IPS DF 6.9 (cell line): ENCODE data around the gene SLC5A9.

Experiments used
- DNase-seq: peaks from one replicate; pipeline ENCODE4 v3.0.0-alpha.2; 2013; ENCODE audit warnings: low read depth, low spot score
- H3K27ac ChIP-seq: one replicate; pipeline ENCODE4 v1.5.1; 2013; ENCODE audit warnings: low read length, control low read depth
- H3K27me3 ChIP-seq: 2 replicates; pipeline ENCODE4 v1.6.1; 2013; ENCODE audit warnings: mild to moderate bottlenecking, low read length; ENCODE audit not compliant: control insufficient read depth, insufficient read depth
- H3K36me3 ChIP-seq: 2 replicates; pipeline ENCODE4 v1.6.1; 2013; ENCODE audit warnings: low read length; ENCODE audit not compliant: control insufficient read depth, insufficient read depth
- H3K4me1 ChIP-seq: 2 replicates; pipeline ENCODE4 v1.6.1; 2013; ENCODE audit warnings: low read length; ENCODE audit not compliant: control insufficient read depth, insufficient read depth
- H3K4me3 ChIP-seq: 2 replicates; pipeline ENCODE4 v1.5.1; 2013; ENCODE audit warnings: mild to moderate bottlenecking, low read length
- H3K9me3 ChIP-seq: 2 replicates; pipeline ENCODE4 v1.6.1; 2013; ENCODE audit warnings: low read length, inconsistent platforms; ENCODE audit not compliant: control insufficient read depth, insufficient read depth
- WGBS: extraction: QIAGEN DNeasy Blood & Tissue Kit; methylation state at CpG from one replicate; pipeline ENCODE4 v1.1.7; 2013; ENCODE audit warnings: mixed read lengths, missing lambda C conversion rate; ENCODE audit not compliant: insufficient read length, insufficient coverage; 5-methylcytosine and 5-hydroxymethylcytosine counted together

Gene SLC5A9

DNA sequence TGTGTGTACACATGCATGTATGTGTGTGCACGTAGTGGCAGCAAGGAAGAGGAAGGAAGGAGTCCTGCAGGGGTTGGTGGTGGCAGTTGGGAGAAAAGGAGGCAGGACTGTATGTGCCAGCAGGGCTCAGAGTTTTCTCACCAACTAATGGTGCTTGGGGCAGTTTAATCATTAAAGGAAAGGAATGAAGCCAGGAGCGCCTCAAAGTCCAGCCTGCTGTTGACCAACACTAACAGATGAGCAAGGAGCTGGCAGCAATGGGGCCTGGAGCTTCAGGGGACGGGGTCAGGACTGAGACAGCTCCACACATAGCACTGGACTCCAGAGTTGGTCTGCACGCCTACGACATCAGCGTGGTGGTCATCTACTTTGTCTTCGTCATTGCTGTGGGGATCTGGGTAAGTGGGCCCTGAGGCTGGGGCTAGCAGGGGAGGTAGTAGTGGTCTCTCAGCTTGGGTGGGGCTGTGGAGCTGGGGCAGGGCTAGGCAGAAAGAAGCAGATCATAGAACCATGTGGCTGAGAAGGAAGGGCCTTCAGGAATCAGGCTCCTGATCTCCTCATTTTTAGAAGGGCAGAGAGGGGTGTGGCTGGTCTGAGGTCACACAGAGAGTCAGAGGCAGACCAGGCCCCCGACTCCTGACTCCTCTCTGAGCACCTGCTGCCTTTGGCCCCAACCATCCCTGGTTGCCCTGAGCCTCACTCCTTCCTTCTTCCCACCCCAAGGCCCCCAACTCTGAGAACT is at the start of gene SLC5A9:
TSS of gene SLC5A9 (plus strand) at position 216 of the 742 bp plus-strand sequence. CDS start at position 237, 21 bp downstream.
- no peak for DNase-seq
- no peaks in the 10 kb centered on the region for H3K36me3 ChIP-seq
- no peak within 1 kb of the TSS for H3K4me3 ChIP-seq
- no CpG with 5 or more reads among the region's 8 CpGs for WGBS
- H3K27me3 ChIP-seq, result no peaks in the 10 kb centered on the region
- no peaks in the 10 kb centered on the region for H3K9me3 ChIP-seq
- no peaks in the 10 kb centered on the region; the same call in 1 of the 2 replicates for H3K4me1 ChIP-seq
- no peak within 1 kb of the TSS for H3K27ac ChIP-seq

DNA sequence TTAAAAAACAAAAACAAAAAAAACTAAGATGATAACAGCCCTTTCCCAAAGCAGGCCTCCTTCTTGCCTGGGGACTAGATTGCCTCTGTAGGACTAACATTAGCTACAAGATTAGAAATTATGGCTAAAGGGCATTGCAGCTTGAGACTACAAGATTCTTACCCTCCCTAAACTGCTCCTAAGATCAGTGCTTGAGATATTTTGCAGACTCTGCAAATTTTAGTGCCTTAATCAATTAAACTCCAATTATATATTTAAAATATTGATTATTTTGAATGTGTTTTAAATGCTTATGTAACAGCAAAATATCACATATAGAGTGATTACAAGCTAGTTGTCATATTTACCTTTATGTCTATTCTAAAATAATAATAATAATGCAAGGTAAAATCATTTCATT is 47.4 kb upstream of the SLC5A9 start:
- DNase-seq, result no peak
- Histone ChIP-seq H3K27me3 (no peaks in the 10 kb centered on the region), H3K4me3 (no peak overlapping the region), H3K9me3 (no peaks in the 10 kb centered on the region), H3K4me1 (no peaks in the 10 kb centered on the region), H3K27ac (no peak overlapping the region), H3K36me3 (no peaks in the 10 kb centered on the region)

DNA sequence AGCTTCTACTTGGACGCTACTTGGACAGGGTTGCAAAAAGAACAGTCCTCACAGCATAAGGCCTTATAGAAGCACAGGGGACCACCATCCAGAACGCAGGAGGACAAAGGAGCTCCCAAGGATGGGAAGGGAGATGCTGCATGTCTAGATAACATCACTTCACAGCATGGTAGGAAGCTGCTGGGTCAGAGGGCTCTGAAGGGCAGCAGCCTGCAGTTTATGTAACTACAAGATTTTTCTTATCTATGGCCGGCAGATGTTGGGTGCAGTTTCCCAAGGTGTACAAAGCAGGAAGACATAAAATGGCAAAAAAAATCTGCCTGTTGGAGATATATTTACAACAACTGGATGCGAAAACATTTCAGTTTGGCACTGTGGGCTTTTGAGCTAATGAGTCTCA is 45.3 kb upstream of the SLC5A9 start:
- DNase-seq, result no peak
- Histone ChIP-seq H3K4me3 (no peak overlapping the region), H3K27me3 (no peaks in the 10 kb centered on the region), H3K36me3 (no peaks in the 10 kb centered on the region), H3K4me1 (no peaks in the 10 kb centered on the region), H3K9me3 (no peaks in the 10 kb centered on the region), H3K27ac (no peak overlapping the region)
- WGBS, result no CpG with 5 or more reads among the region's 4 CpGs

DNA sequence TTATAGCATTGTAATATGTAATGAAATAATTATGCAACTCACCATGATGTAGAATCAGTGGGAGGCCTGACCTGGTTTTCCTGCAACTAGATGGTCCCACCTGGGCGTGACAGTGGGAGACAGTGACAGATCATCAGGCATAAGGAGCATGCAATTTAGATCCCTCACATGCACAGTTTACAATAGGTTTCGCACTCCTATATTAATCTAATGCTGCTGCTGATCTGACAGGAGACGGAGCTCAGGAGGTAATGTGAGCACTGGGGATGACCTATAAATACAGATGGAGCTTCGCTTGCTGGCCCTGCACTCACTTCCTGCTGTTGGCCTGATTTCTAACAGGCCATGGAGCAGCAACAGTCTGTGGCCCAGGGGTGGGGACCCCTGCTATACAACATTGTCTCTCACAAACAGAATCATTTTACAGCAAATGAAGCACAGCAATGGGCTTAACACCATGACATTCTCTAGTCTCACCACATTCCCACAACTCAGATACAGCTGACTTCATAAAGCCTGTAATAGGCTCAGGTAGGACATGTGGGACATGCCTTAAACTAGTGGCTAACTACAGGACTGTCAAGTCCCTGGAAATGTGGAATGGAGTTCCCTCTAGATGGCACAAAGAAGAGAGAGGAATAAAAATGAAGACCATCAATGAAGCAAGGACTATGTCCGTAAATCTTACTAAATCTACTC is 40.7 kb upstream of the SLC5A9 start:
- Histone ChIP-seq H3K9me3 (no peaks in the 10 kb centered on the region; the same call in 1 of the 2 replicates), H3K27me3 (no peaks in the 10 kb centered on the region), H3K4me1 (no peaks in the 10 kb centered on the region), H3K4me3 (no peak overlapping the region), H3K27ac (no peak overlapping the region), H3K36me3 (no peaks in the 10 kb centered on the region)
- DNase-seq, result no peak
- WGBS, result no CpG with 5 or more reads among the region's 5 CpGs

DNA sequence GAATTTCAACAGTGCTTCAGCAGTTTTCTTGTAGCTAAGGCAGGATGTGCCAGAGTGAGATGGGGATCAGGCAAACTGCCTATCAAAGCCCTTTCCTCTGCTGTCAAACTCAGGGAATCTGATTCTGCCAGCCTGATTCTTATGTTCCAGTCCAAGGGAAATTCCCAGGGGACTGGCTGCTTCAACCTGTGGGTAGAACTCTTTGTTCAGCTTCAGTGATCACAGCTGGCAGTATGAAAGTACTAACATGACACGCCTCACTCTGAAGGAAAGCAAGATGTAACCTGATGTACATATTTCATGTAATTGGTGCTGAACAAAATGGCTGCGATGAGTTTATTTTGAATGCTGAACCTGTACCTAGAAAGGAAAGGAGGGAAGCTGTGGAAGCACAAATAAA is 40.1 kb upstream of the SLC5A9 start:
- WGBS, result no CpG with 5 or more reads among the region's 2 CpGs
- no peaks in the 10 kb centered on the region for H3K27me3 ChIP-seq
- H3K4me3 ChIP-seq, result no peak overlapping the region
- no peak for DNase-seq
- H3K27ac ChIP-seq, result no peak overlapping the region
- H3K36me3 ChIP-seq, result no peaks in the 10 kb centered on the region
- peaks cover 2% of the 10 kb centered on the region for H3K9me3 ChIP-seq
- no peaks in the 10 kb centered on the region for H3K4me1 ChIP-seq

DNA sequence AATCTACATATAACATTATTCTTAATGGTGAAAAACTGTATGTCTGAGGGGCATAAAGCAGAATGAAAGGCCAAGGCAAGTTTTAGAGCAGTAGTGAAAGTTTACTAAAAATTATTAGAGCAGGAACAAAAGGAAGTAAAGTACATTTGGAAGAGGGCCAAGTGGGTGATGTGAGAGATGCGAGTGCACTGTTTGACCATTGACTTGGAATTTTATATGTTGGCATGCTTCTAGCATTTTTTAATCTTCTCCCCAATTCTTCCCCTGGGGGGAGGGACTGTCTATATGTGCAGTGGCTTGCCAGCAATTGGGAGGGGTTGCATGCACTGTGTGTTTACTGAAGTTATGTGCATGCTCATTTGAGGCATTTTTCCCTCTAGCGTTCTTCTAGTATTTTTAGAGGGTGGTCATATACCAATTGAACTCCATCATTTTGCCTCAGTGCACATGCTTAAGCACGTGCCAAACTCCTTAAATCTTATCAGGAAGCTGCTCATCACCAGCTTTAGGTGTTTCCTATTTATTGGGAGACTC is 36.1 kb upstream of the SLC5A9 start:
- no CpG with 5 or more reads among the region's 3 CpGs for WGBS
- Histone ChIP-seq H3K36me3 (no peaks in the 10 kb centered on the region), H3K27ac (no peak overlapping the region), H3K4me3 (no peak overlapping the region), H3K9me3 (peaks cover 7% of the 10 kb centered on the region), H3K4me1 (no peaks in the 10 kb centered on the region), H3K27me3 (no peaks in the 10 kb centered on the region)
- DNase-seq, result no peak

DNA sequence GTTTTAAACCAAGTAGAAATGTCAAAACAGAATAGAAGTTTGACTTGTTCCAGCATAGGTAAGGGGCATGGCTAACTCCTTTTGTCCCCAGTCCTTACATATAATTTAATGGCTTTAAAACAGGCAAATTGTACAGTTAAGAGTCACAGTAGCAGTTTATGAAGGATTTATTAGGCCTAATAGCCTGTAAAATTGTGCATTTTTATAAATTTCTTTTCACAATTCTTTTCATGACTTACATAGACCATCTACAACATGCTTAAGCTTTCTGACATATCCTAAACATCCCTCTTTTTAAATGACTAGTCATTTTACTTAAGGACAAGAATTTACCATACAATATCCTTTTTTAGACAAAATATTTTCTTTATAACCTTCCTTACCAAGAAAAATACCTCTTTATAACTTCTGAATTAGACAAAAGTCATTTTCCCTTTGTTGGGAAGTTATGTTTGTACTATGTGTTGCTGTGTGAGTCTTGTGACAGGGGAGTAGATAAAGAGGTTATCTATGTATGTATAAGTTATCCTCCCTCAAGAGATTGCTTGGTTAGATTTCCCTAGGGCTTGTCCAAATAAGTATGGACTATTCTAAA is 34.5 kb upstream of the SLC5A9 start:
- Histone ChIP-seq H3K4me3 (no peak overlapping the region), H3K36me3 (no peaks in the 10 kb centered on the region), H3K27ac (no peak overlapping the region), H3K9me3 (peaks cover 7% of the 10 kb centered on the region), H3K4me1 (no peaks in the 10 kb centered on the region), H3K27me3 (no peaks in the 10 kb centered on the region)
- no peak for DNase-seq

DNA sequence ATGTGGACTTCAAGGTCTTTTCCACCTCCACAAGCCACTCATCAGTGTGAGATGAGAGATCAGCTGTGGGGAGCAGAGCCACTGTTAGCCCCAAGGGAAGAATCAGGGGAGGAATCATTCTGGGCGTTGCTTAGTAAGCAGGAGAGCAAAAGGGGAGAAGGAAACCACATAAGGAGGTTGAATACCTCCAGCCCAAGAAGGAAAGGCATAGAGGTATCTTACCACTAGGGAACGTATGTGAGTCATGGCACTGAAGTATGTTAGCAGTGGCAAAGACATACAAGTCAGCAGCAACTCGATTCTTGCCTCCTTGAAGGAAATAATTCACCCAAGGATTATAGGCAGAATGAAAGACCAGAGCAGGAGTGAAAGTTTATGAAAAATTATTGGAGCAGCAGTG is 31.6 kb upstream of the SLC5A9 start:
- no CpG with 5 or more reads among the region's 3 CpGs for WGBS
- no peak for DNase-seq
- no peaks in the 10 kb centered on the region for H3K36me3 ChIP-seq
- H3K4me1 ChIP-seq, result no peaks in the 10 kb centered on the region
- no peaks in the 10 kb centered on the region for H3K27me3 ChIP-seq
- no peak overlapping the region for H3K4me3 ChIP-seq
- no peak overlapping the region for H3K27ac ChIP-seq
- peaks cover 7% of the 10 kb centered on the region for H3K9me3 ChIP-seq

DNA sequence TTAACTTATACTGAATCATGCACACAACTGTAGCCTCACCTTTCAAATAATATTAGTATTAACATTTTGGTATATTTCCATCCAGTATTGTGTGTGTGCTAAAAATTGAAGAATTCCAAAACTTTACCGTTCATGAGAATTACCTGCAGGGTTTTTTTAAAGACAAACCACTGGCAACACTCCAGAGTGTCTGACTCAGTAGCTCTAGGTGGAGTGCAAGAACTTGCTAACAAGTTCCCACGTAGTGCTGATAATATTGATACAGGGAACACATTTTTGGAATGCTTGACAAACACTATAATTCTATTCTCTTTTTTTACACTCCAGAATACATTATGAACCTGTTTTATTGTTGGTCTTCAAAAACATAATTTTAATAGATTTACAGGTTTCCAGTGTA is 27.7 kb upstream of the SLC5A9 start:
- no peak for DNase-seq
- H3K27me3 ChIP-seq, result no peaks in the 10 kb centered on the region
- no peak overlapping the region for H3K4me3 ChIP-seq
- no peak overlapping the region for H3K27ac ChIP-seq
- no CpG with 5 or more reads among the region's 2 CpGs for WGBS
- H3K4me1 ChIP-seq, result no peaks in the 10 kb centered on the region
- H3K36me3 ChIP-seq, result no peaks in the 10 kb centered on the region
- H3K9me3 ChIP-seq, result peaks cover 2% of the 10 kb centered on the region; the same call in 1 of the 2 replicates

DNA sequence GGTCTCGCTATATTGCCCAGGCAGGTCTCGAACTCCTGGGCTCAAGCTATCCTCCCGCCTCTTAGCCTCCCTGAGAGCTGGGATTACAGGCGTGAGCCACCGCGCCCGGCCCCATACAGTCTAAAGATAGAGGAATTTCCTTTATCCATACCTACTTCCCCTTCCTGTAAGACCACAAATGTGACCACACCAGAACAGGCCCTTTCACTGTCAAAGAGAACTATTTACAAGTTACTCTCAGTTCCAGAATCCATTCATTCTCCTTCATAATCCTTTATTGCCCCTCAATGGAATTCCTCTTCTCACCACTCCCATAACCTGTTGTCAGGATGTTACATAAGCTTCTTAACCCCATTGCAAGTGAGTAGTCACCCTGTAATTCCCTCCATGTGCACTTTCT is 26.3 kb upstream of the SLC5A9 start:
- DNase-seq, result no peak
- WGBS, result no CpG with 5 or more reads among the region's 7 CpGs
- H3K4me3 ChIP-seq, result no peak overlapping the region

More for the DNA sequence above, 26.3 kb upstream of the SLC5A9 start:
- Histone ChIP-seq H3K9me3 (no peaks in the 10 kb centered on the region; the same call in 1 of the 2 replicates), H3K27ac (no peak overlapping the region), H3K27me3 (no peaks in the 10 kb centered on the region), H3K36me3 (no peaks in the 10 kb centered on the region), H3K4me1 (no peaks in the 10 kb centered on the region)
